ENCODE results near the gene SNRNP200. TPM values are rescaled to one million over a fixed set of nuclear protein-coding genes. Genes with fewer than 3 reads are reported as not detected.

The SNRNP200 gene
- total RNA-seq, 1 experiment from 2014 or later = 229 TPM

DNA sequence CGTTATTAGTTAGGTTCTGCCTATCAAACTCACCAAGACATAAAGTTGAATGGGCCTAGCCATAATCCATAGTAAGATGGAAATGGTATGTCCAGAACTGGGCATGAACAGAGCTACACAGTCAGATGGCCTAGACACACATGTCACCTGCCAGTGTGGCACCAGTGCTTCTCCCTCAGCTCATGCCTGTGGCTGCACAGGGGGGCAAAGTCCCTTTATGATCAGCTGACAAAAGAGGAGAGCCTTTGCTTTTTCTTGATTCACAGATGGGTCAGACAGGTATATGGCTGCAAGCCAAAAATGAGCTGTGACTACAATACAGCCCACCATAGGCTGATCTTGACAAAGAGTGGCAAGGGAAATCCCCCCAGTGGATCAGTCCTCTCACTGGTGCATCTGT is 68.5 kb downstream of the SNRNP200 start:
- POLR2A ChIA-PET (ENCODE audit: unreplicated experiment) = no interaction called here

DNA sequence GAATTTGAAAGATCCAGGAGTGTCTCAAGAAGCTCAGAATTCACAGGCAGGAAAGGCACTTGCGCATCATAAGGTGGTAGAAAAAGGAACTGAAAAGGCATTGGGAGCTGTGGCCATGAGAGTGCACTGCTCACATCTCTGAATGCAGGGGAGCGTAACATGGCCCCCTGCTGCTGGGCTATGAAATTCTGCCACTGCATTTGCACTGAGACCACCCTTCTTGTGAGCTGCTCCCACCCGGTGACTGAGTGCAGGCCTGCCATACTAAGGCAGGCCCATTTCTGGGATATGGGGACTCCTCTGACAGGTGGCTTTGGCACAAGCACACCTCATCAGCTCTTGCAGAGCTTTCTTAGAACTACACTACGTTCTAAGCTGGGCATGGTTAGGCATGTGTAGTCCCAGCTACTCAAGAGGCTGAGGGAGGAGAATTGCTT is 71.4 kb downstream of the SNRNP200 start:
- BruUV-seq (replicated peaks) = no TSS peak
- ChIA-PET POLR2A (ENCODE audit: unreplicated experiment) (no interaction called here), CTCF (no interaction called here)
- Histone ChIP-seq H3K4me1 (replicated peaks; ENCODE audit: insufficient read depth) (no peaks in the 10 kb centered on the region), H3K79me2 (ENCODE audit: low read depth) (no peaks in the 10 kb centered on the region), H3K36me3 (ENCODE audit: low read depth) (no peaks in the 10 kb centered on the region), H2AFZ (no peak overlapping the region), H3K4me2 (no peak overlapping the region), H3F3A (ENCODE audit: insufficient read depth, low read depth) (no peaks in the 10 kb centered on the region), H3K9me3 (ENCODE audit: insufficient read depth, low read depth) (no peaks in the 10 kb centered on the region), H3K27me3 (ENCODE audit: insufficient read depth, low read depth) (no peaks in the 10 kb centered on the region), H4K20me1 (ENCODE audit: insufficient read depth) (peaks cover 4% of the 10 kb centered on the region; the same call in 1 of the 2 replicates), H3K9me2 (ENCODE audit: insufficient read depth) (no peaks in the 10 kb centered on the region), H3K27ac (no peak overlapping the region), H3K4me3 (no peak overlapping the region)
- no peak for DNase-seq
- TF ChIP-seq EZH2 (IDR thresholded peaks at IDR 0.05; ENCODE audit: low read depth) = no peak
- TF ChIP-seq, protein P1, sequence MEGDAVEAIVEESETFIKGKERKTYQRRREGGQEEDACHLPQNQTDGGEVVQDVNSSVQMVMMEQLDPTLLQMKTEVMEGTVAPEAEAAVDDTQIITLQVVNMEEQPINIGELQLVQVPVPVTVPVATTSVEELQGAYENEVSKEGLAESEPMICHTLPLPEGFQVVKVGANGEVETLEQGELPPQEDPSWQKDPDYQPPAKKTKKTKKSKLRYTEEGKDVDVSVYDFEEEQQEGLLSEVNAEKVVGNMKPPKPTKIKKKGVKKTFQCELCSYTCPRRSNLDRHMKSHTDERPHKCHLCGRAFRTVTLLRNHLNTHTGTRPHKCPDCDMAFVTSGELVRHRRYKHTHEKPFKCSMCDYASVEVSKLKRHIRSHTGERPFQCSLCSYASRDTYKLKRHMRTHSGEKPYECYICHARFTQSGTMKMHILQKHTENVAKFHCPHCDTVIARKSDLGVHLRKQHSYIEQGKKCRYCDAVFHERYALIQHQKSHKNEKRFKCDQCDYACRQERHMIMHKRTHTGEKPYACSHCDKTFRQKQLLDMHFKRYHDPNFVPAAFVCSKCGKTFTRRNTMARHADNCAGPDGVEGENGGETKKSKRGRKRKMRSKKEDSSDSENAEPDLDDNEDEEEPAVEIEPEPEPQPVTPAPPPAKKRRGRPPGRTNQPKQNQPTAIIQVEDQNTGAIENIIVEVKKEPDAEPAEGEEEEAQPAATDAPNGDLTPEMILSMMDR (conservative IDR thresholded peaks at IDR 0.05) = no peak
- intact Hi-C loops (cut with micrococcal nuclease; ENCODE audit: unreplicated experiment) = no loop called here

More for the DNA sequence above, 68.5 kb downstream of the SNRNP200 start:
- Histone ChIP-seq H3K27me3 (ENCODE audit: insufficient read depth, low read depth) (no peaks in the 10 kb centered on the region), H4K20me1 (ENCODE audit: insufficient read depth) (no peaks in the 10 kb centered on the region), H3K9me2 (ENCODE audit: insufficient read depth) (no peaks in the 10 kb centered on the region), H2AFZ (no peak overlapping the region), H3K4me1 (replicated peaks; ENCODE audit: insufficient read depth) (no peaks in the 10 kb centered on the region), H3K36me3 (ENCODE audit: low read depth) (no peaks in the 10 kb centered on the region), H3K4me3 (no peak overlapping the region), H3K9me3 (ENCODE audit: insufficient read depth, low read depth) (no peaks in the 10 kb centered on the region), H3K27ac (no peak overlapping the region), H3K79me2 (ENCODE audit: low read depth) (no peaks in the 10 kb centered on the region), H3F3A (ENCODE audit: insufficient read depth, low read depth) (peaks cover 6% of the 10 kb centered on the region; the same call in 1 of the 2 replicates), H3K4me2 (no peak overlapping the region)
- intact Hi-C loops (cut with micrococcal nuclease; ENCODE audit: unreplicated experiment) = no loop called here
- BruUV-seq (replicated peaks) = no TSS peak
- no peak for DNase-seq
- TF ChIP-seq, protein P1 (conservative IDR thresholded peaks at IDR 0.05) = no peak
- TF ChIP-seq EZH2 (IDR thresholded peaks at IDR 0.05; ENCODE audit: low read depth) = no peak
- CTCF ChIA-PET = no interaction called here

DNA sequence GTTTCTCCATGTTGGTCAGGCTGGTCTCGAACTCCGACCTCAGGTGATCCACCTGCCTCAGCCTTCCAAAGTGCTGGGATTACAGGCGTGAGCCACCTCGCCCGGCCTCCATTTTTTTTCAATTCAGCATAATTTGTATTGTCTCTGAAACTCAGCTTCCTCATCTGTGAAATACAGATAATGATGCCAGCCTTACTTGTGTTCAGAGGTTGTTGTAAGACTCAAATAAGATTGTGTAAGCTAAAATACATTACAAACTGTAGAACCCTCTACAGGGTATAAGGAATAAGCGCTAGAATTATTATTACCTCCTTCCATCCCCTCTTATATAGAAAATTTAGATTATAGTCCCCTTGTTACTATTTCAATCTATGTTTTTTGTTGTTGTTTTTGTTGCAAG is 71.9 kb downstream of the SNRNP200 start:
- intact Hi-C loops (cut with micrococcal nuclease; ENCODE audit: unreplicated experiment) = no loop called here
- DNase-seq = no peak
- no peaks in the 10 kb centered on the region for H3K79me2 ChIP-seq (ENCODE audit: low read depth)
- no peak overlapping the region for H3K4me2 ChIP-seq
- no peak overlapping the region for H3K4me3 ChIP-seq
- no peaks in the 10 kb centered on the region for H3F3A ChIP-seq (ENCODE audit: insufficient read depth, low read depth)
- BruUV-seq (replicated peaks) = no TSS peak
- peaks cover 4% of the 10 kb centered on the region; the same call in 1 of the 2 replicates for H4K20me1 ChIP-seq (ENCODE audit: insufficient read depth)
- H3K27me3 ChIP-seq (ENCODE audit: insufficient read depth, low read depth) = no peaks in the 10 kb centered on the region
- H3K4me1 ChIP-seq (replicated peaks; ENCODE audit: insufficient read depth) = no peaks in the 10 kb centered on the region
- H3K9me2 ChIP-seq (ENCODE audit: insufficient read depth) = no peaks in the 10 kb centered on the region
- POLR2A ChIA-PET (ENCODE audit: unreplicated experiment) = no interaction called here
- CTCF ChIA-PET = no interaction called here
- no peak overlapping the region for H2AFZ ChIP-seq
- H3K9me3 ChIP-seq (ENCODE audit: insufficient read depth, low read depth) = no peaks in the 10 kb centered on the region
- H3K27ac ChIP-seq = no peak overlapping the region
- H3K36me3 ChIP-seq (ENCODE audit: low read depth) = no peaks in the 10 kb centered on the region
- no peak for TF ChIP-seq EZH2 (IDR thresholded peaks at IDR 0.05; ENCODE audit: low read depth)
- TF ChIP-seq, protein P1 (conservative IDR thresholded peaks at IDR 0.05) = no peak
